Cardiac muscle cell (in vitro differentiated cells and primary cell): ENCODE results near the gene DEFB114. TPM values are rescaled to one million over a fixed set of nuclear protein-coding genes. Genes with fewer than 3 reads are reported as not detected.

Experiments used
- DNase-seq, 2 donors: peaks; one replicate each; pipeline versions ENCODE4 v3.0.0 to v3.0.0-alpha.2; 2010 to 2017; ENCODE audit warnings: low read depth in 1 of 2, low spot score in 1 of 2
- H3K27ac ChIP-seq: fragments of 200-600 bp; sonication (generic); 2 replicates; pipeline ENCODE4 v1.5.1; 2016
- H3K27me3 ChIP-seq: fragments of 200-600 bp; sonication (generic); 2 replicates; pipeline ENCODE4 v1.6.0; 2016; ENCODE audit warnings: control low read depth
- H3K36me3 ChIP-seq: fragments of 200-600 bp; sonication (generic); 2 replicates; pipeline ENCODE4 v1.5.1; 2016; ENCODE audit warnings: control low read depth
- H3K4me1 ChIP-seq: fragments of 200-600 bp; sonication (generic); 2 replicates; pipeline ENCODE4 v1.8.1; 2017; ENCODE audit warnings: low read depth, mild to moderate bottlenecking, mixed run types
- H3K4me3 ChIP-seq: fragments of 200-600 bp; sonication (generic); 2 replicates; pipeline ENCODE4 v1.5.1; 2016; ENCODE audit warnings: mild to moderate bottlenecking
- H3K9me3 ChIP-seq: fragments of 200-600 bp; sonication (generic); 2 replicates; pipeline ENCODE4 v1.5.1; 2017; ENCODE audit warnings: low read depth, mild to moderate bottlenecking, control low read depth
- polyA plus RNA-seq: library from polyadenylated mRNA; unstranded; fragments of >200 nt; fragmentation: Nextera tagmentation; extraction: Ambion mirVana; gene quantifications from 2 replicates; pipeline ENCODE4 v1.2.1, GENCODE V29; 2016
- total RNA-seq: library from RNA; depleted of rRNA; stranded (reverse); fragments of >200 nt; gene quantifications from 2 replicates; pipeline ENCODE4 v1.2.3, GENCODE V29; 2016
- TF ChIP-seq, protein P1 (sequence below): IDR thresholded peaks from 2 replicates; pipeline ENCODE4 v1.5.1; 2012; ENCODE audit warnings: low read depth, mild to moderate bottlenecking, low read length

DEFB114 gene
- total and polyA plus RNA-seq, 2 experiments from 2014 or later: not detected

DNA sequence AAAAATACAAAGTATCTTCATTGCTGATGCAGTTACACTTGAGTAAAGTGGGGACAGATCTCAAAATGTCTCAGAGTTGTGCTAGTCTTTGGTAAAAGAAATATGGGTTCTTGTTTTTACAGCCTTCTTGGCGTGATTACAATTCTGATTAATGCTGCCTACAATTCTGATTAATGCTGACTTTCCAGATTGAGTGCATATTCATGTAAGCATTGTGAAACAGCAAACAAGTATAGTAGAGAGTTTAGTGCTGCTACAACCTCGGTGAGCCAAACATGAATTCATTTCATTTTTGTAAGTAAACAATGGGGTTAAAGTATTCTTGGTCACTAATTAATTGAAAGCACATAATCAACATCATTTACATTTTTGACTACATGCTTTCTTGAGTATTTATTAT lies 5.6 kb upstream of the DEFB114 start, which contains the start of gene DEFB113:
DEFB113 (minus strand) TSS at position 21 of the 400 bp plus-strand sequence; CDS start at position 21, 0 bp downstream.
- no peaks in the 10 kb centered on the region for H3K9me3 ChIP-seq
- H3K4me1 ChIP-seq: no peaks in the 10 kb centered on the region
- TF ChIP-seq, protein P1, sequence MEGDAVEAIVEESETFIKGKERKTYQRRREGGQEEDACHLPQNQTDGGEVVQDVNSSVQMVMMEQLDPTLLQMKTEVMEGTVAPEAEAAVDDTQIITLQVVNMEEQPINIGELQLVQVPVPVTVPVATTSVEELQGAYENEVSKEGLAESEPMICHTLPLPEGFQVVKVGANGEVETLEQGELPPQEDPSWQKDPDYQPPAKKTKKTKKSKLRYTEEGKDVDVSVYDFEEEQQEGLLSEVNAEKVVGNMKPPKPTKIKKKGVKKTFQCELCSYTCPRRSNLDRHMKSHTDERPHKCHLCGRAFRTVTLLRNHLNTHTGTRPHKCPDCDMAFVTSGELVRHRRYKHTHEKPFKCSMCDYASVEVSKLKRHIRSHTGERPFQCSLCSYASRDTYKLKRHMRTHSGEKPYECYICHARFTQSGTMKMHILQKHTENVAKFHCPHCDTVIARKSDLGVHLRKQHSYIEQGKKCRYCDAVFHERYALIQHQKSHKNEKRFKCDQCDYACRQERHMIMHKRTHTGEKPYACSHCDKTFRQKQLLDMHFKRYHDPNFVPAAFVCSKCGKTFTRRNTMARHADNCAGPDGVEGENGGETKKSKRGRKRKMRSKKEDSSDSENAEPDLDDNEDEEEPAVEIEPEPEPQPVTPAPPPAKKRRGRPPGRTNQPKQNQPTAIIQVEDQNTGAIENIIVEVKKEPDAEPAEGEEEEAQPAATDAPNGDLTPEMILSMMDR: no peak
- no peak for DNase-seq
- no peak within 1 kb of the TSS for H3K27ac ChIP-seq
- no peaks in the 10 kb centered on the region for H3K27me3 ChIP-seq
- H3K4me3 ChIP-seq: no peak within 1 kb of the TSS
- H3K36me3 ChIP-seq: no peaks in the 10 kb centered on the region

DNA sequence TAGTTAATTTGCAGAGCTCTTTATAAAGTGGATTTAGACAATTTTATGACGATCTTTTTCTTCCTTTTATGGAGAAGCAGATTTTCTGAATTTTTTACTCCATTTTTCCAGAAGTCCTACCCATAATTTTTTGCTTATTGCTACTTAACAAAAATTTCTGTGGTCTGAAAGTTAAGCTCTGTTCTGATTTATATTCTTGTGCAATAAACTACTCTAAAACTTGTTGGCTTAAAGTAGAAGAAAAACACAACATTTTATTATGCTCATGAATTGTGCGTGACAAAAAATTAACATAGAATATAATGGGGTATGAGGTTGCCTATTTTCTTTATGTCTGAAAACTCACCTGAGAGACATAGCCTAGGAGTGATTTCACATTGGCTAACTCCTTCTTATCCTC lies 2.9 kb upstream of the DEFB114 start:
- H3K9me3 ChIP-seq: no peaks in the 10 kb centered on the region
- H3K4me3 ChIP-seq: no peak overlapping the region
- no peak for DNase-seq
- H3K27me3 ChIP-seq: no peaks in the 10 kb centered on the region
- H3K27ac ChIP-seq: no peak overlapping the region
- no peaks in the 10 kb centered on the region for H3K36me3 ChIP-seq
- no peaks in the 10 kb centered on the region for H3K4me1 ChIP-seq
- TF ChIP-seq, protein P1: no peak

DNA sequence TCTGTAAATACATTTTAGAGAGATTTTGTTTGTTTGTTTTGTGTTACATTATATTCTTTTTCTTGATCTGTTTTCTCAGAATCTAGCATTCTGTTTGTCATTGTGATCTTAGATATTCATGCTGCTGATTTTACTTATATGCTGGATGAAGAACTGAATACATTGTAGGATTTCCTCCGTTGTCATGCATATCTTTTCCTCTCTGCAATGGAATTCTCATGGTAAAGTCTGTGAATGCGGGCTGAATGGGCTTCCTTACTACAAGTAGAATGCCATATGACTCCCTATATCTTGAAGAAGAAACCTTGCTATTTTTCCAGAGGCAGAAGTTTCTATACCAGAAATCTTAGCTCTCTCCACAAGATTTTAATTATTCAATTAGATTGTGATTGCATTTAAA lies 2.4 kb upstream of the DEFB114 start:
- H3K9me3 ChIP-seq: no peaks in the 10 kb centered on the region
- no peak overlapping the region for H3K4me3 ChIP-seq
- H3K36me3 ChIP-seq: no peaks in the 10 kb centered on the region
- TF ChIP-seq, protein P1: no peak
- no peaks in the 10 kb centered on the region for H3K27me3 ChIP-seq
- H3K4me1 ChIP-seq: no peaks in the 10 kb centered on the region
- DNase-seq: peak in 1 of 2 donors; percentile 3
- H3K27ac ChIP-seq: no peak overlapping the region

DNA sequence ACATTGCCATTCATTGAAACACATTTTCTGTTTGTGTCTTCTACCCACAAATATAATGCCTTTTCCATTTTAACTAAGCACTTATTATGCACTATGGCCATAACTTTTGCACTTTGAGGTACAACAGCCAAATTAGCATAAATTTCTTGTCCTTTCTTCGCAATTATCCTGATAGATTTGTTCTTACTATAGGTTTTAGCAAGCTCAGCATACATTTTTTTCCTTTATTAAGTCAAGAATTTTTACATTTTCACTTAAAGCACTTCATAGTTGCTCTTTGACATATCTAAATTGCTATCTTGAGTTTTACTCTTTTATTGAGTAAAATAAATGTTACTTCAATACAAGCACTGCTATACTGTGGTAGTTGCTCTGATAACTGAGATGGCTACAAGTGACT lies 5.8 kb downstream of the DEFB114 start:
- no peaks in the 10 kb centered on the region for H3K4me1 ChIP-seq
- TF ChIP-seq, protein P1: no peak
- H3K9me3 ChIP-seq: no peaks in the 10 kb centered on the region
- no peaks in the 10 kb centered on the region for H3K27me3 ChIP-seq
- no peak overlapping the region for H3K27ac ChIP-seq
- no peak for DNase-seq
- H3K4me3 ChIP-seq: no peak overlapping the region
- no peaks in the 10 kb centered on the region for H3K36me3 ChIP-seq

DNA sequence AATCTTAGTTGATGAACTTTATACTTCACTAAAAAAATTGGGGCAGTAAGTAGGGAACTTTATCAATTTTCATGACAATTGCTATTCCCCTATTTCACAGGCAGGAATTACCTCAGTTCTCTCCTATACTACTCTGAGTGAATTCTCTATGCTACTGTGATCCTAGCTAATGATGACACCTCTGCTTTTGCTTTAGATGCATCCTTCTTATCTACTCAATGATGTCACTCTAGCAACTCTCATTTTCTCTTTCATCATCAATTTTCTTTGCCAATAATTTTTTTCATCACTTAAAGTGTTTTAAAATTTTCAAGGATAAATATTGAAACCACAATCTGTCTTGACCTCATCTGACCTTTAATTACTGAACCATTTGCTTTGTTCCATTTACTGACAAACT lies 8.1 kb downstream of the DEFB114 start:
- TF ChIP-seq, protein P1: no peak
- no peak overlapping the region for H3K27ac ChIP-seq
- no peaks in the 10 kb centered on the region for H3K36me3 ChIP-seq
- no peak for DNase-seq
- H3K4me3 ChIP-seq: no peak overlapping the region
- no peaks in the 10 kb centered on the region for H3K27me3 ChIP-seq
- no peaks in the 10 kb centered on the region for H3K9me3 ChIP-seq
- no peaks in the 10 kb centered on the region for H3K4me1 ChIP-seq

DNA sequence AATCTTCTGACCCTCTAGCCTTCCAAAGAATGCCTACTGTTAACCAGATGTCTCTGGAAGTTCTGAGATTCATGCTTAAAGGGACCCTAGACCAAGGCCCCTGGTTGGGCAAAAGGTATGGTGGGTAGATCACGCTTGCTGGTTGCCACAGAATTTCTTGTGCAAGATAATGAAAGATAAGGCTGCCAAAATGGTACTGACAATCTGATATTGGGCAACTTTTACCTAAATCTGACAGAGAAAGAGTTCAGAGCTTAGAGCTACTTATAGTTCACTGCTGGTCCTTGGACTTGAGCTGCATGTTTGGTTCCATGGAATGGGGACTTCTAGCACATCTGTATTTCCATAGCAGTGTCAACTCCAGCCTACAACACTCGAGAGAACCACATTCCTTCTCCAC lies 12.0 kb downstream of the DEFB114 start:
- no peak for DNase-seq
- TF ChIP-seq, protein P1: no peak
- no peak overlapping the region for H3K4me3 ChIP-seq
- no peaks in the 10 kb centered on the region for H3K9me3 ChIP-seq
- H3K27ac ChIP-seq: no peak overlapping the region
- no peaks in the 10 kb centered on the region for H3K4me1 ChIP-seq
- H3K36me3 ChIP-seq: no peaks in the 10 kb centered on the region
- no peaks in the 10 kb centered on the region for H3K27me3 ChIP-seq
